ENCODE measurements around the gene ADAMTS18. TPM values are rescaled to one million over a fixed set of nuclear protein-coding genes. Genes with fewer than 3 reads are reported as not detected.

Gene ADAMTS18
- total RNA-seq, 1 experiment from 2014 or later = not detected

DNA sequence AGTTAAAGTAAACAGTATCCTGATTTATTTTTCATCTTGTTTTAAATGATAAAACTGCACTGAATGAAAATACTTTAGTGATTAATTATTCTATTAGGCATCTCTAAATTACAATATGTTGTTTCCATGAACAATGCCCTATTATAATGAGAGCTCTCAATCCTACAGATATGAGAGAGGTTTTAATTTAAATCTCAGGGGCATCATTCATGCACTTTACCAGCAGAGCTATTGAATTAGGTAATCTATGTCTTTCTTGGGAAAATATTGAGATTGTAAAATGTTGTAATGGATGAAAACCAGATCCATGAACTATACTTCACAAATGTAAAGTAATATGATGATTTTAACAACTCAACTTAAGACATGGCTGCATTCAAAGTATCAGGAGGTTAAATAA is 103.8 kb downstream of the ADAMTS18 start:
- no TSS peak for BruUV-seq (replicated peaks)
- H3K4me2 ChIP-seq (ENCODE audit: low read length) = no peak overlapping the region
- DNase-seq (ENCODE audit: low read depth, low spot score) (no peak), ATAC-seq (no peak)
- H3K27ac ChIP-seq (ENCODE audit: low read depth, low read length) = no peak overlapping the region
- CTCF ChIA-PET = no interaction called here
- intact Hi-C loops (cut with micrococcal nuclease) = no loop called here
- no peaks in the 10 kb centered on the region for H3K4me1 ChIP-seq (ENCODE audit: control insufficient read depth in 1 of 2, insufficient read depth in 2 of 2, low read length in 2 of 2)
- H3K9me2 ChIP-seq (ENCODE audit: insufficient read depth) = no peaks in the 10 kb centered on the region
- RAD21 ChIA-PET (ENCODE audit: low non-redundant PET in 1 of 2, low total read pairs in 2 of 2, uncharacterized antibody in 2 of 2, unreplicated experiment in 2 of 2) = no interaction called here
- H3K79me2 ChIP-seq (ENCODE audit: insufficient read depth, low read length) = no peaks in the 10 kb centered on the region
- no peak overlapping the region for H3K4me3 ChIP-seq (replicated peaks in 1 of 2; ENCODE audit: low read depth in 1 of 2, low read length in 2 of 2)
- no peak overlapping the region for H3K9ac ChIP-seq (ENCODE audit: low read length)
- no peaks in the 10 kb centered on the region for H3K9me3 ChIP-seq (ENCODE audit: control insufficient read depth in 1 of 2, insufficient read depth in 1 of 2, low read depth in 1 of 2, low read length in 2 of 2)
- no peaks in the 10 kb centered on the region for H4K20me1 ChIP-seq (ENCODE audit: insufficient read depth)
- no peaks in the 10 kb centered on the region; a peak in 1 of 4 replicates for H3K36me3 ChIP-seq (ENCODE audit: control insufficient read depth in 1 of 2, insufficient read depth in 2 of 2, low read length in 2 of 2)
- peaks cover 29% of the 10 kb centered on the region for H3K27me3 ChIP-seq (ENCODE audit: insufficient read depth, low read length)
- POLR2A ChIA-PET = no interaction called here
- no peak overlapping the region for H2AFZ ChIP-seq (ENCODE audit: low read depth, low read length, poor library complexity, severe bottlenecking)
- TF ChIP-seq YY1 (IDR thresholded peaks at IDR 0.05; ENCODE audit: extremely low read depth, insufficient replicate concordance, low read depth, low read length) = no peak
- TF ChIP-seq, protein P1, sequence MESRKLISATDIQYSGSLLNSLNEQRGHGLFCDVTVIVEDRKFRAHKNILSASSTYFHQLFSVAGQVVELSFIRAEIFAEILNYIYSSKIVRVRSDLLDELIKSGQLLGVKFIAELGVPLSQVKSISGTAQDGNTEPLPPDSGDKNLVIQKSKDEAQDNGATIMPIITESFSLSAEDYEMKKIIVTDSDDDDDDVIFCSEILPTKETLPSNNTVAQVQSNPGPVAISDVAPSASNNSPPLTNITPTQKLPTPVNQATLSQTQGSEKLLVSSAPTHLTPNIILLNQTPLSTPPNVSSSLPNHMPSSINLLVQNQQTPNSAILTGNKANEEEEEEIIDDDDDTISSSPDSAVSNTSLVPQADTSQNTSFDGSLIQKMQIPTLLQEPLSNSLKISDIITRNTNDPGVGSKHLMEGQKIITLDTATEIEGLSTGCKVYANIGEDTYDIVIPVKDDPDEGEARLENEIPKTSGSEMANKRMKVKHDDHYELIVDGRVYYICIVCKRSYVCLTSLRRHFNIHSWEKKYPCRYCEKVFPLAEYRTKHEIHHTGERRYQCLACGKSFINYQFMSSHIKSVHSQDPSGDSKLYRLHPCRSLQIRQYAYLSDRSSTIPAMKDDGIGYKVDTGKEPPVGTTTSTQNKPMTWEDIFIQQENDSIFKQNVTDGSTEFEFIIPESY (IDR thresholded peaks at IDR 0.05; ENCODE audit: extremely low read depth, insufficient replicate concordance, low read length) = no peak
- no peak for TF ChIP-seq EZH2 (IDR thresholded peaks at IDR 0.05)
- TF ChIP-seq, protein P2, sequence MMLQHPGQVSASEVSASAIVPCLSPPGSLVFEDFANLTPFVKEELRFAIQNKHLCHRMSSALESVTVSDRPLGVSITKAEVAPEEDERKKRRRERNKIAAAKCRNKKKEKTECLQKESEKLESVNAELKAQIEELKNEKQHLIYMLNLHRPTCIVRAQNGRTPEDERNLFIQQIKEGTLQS (IDR thresholded peaks at IDR 0.05) = no peak

- no peaks in the 10 kb centered on the region for H3K9me2 ChIP-seq (ENCODE audit: insufficient read depth)
- H3K4me2 ChIP-seq (ENCODE audit: low read length) = no peak overlapping the region
- no peak overlapping the region for H3K27ac ChIP-seq (ENCODE audit: low read depth, low read length)
- no TSS peak for BruUV-seq (replicated peaks)
- ATAC-seq (no peak), DNase-seq (ENCODE audit: low read depth, low spot score) (no peak)
- peaks cover 32% of the 10 kb centered on the region for H3K27me3 ChIP-seq (ENCODE audit: insufficient read depth, low read length)
- H3K79me2 ChIP-seq (ENCODE audit: insufficient read depth, low read length) = no peaks in the 10 kb centered on the region
- intact Hi-C loops (cut with micrococcal nuclease) = no loop called here
- H3K36me3 ChIP-seq (ENCODE audit: control insufficient read depth in 1 of 2, insufficient read depth in 2 of 2, low read length in 2 of 2) = no peaks in the 10 kb centered on the region; a peak in 1 of 4 replicates
- H4K20me1 ChIP-seq (ENCODE audit: insufficient read depth) = no peaks in the 10 kb centered on the region
- no peaks in the 10 kb centered on the region for H3K4me1 ChIP-seq (ENCODE audit: control insufficient read depth in 1 of 2, insufficient read depth in 2 of 2, low read length in 2 of 2)
- CTCF ChIA-PET = no interaction called here
- H3K9ac ChIP-seq (ENCODE audit: low read length) = no peak overlapping the region
- H3K4me3 ChIP-seq (replicated peaks in 1 of 2; ENCODE audit: low read depth in 1 of 2, low read length in 2 of 2) = no peak overlapping the region
- POLR2A ChIA-PET = no interaction called here
- RAD21 ChIA-PET (ENCODE audit: low non-redundant PET in 1 of 2, low total read pairs in 2 of 2, uncharacterized antibody in 2 of 2, unreplicated experiment in 2 of 2) = no interaction called here
- H2AFZ ChIP-seq (ENCODE audit: low read depth, low read length, poor library complexity, severe bottlenecking) = no peak overlapping the region
- no peaks in the 10 kb centered on the region for H3K9me3 ChIP-seq (ENCODE audit: control insufficient read depth in 1 of 2, insufficient read depth in 1 of 2, low read depth in 1 of 2, low read length in 2 of 2)
- TF ChIP-seq SIN3A (IDR thresholded peaks at IDR 0.05; ENCODE audit: low read depth) (no peak), CEBPB (IDR thresholded peaks at IDR 0.05; ENCODE audit: low read depth) (no peak), REST (IDR thresholded peaks at IDR 0.05; ENCODE audit: low read depth) (no peak), POLR2A (IDR thresholded peaks at IDR 0.05; ENCODE audit: borderline replicate concordance, extremely low read depth, insufficient read depth, insufficient read length) (no peak), CBX3 (IDR thresholded peaks at IDR 0.05; ENCODE audit: low read depth) (no peak), SRF (IDR thresholded peaks at IDR 0.05; ENCODE audit: low read depth) (no peak), YY1 (IDR thresholded peaks at IDR 0.05; ENCODE audit: extremely low read depth, insufficient replicate concordance, low read depth, low read length) (no peak)
- TF ChIP-seq, protein P2 (IDR thresholded peaks at IDR 0.05) = no peak
- TF ChIP-seq, protein P1 (IDR thresholded peaks at IDR 0.05; ENCODE audit: extremely low read depth, insufficient replicate concordance, low read length) = no peak
These were observed 104.3 kb downstream of the ADAMTS18 start for GRCh38 chr16:77330332-77331042.
